GM12878 (cell line): Measurements from ENCODE around the gene ARL16. TPM values are rescaled to one million over a fixed set of nuclear protein-coding genes. Genes with fewer than 3 reads are reported as not detected.
A peak's percentile ranks its signal among the peaks of the same experiment; 100 is the strongest.

Experiments
- ATAC-seq: fragments of 200-7000 bp; cut with Tn5 transposase; 3 replicates; pipeline ENCODE4 v1.9.1; 2020; ENCODE audit warnings: mild to moderate bottlenecking, moderate library complexity
- BruUV-seq: library from RNA; stranded (reverse); fragments of 400-500 nt; replicated peaks from 2 replicates; lab custom pipeline; 2021; lab: Mats Ljungman, UMichigan
- CTCF ChIA-PET: fragments of 300-600 bp; sonication (Branson Sonifier 250); formaldehyde crosslinking; extraction: SDS; loops from one replicate; lab custom pipeline; 2021; ENCODE audit warnings: inconsistent platforms; lab: Yijun Ruan, JAX
- POLR2A ChIA-PET: fragments of 350-600 bp; formaldehyde crosslinking; extraction: SDS; loops from one replicate; lab custom pipeline; 2021; ENCODE audit warnings: inconsistent platforms; lab: Charles Lee
- RAD21 ChIA-PET: fragments of 300-600 bp; sonication (Branson Sonifier 250); formaldehyde crosslinking; loops from one replicate; lab custom pipeline; 2023; ENCODE audit warnings: antibody characterized with exemption; ENCODE audit not compliant: unreplicated experiment; lab: Charles Lee
- SMC1A ChIA-PET: fragments of 300-600 bp; sonication (Branson Sonifier 250); formaldehyde crosslinking; loops from one replicate; lab custom pipeline; 2023; ENCODE audit not compliant: unreplicated experiment, uncharacterized antibody; lab: Charles Lee
- DNase-seq: peaks from one replicate; pipeline ENCODE4 v3.0.0-alpha.2; 2011; ENCODE audit warnings: low read depth, low spot score
- FAIRE-seq: peaks from 3 replicates; lab custom pipeline; 2011; peaks lifted over from hg19 to GRCh38; lab: Jason Lieb, UNC
- H2AFZ ChIP-seq: 2 replicates; pipeline ENCODE4 v1.6.0; 2011; ENCODE audit warnings: low read depth, low read length, control low read depth; ENCODE audit not compliant: control insufficient read depth
- H3K27ac ChIP-seq: 2 replicates; pipeline ENCODE4 v1.5.1; 2011; ENCODE audit warnings: control low read depth; ENCODE audit not compliant: control insufficient read depth, insufficient read depth
- H3K27me3 ChIP-seq, 2 experiments: replicated peaks in 1 of 2; 2 replicates each; pipeline versions ENCODE4 v1.6.0 to v1.6.1; 2011; ENCODE audit warnings: low read length in 1 of 2; ENCODE audit not compliant: control insufficient read depth in 2 of 2, insufficient read depth in 2 of 2
- H3K36me3 ChIP-seq, 2 experiments: 2 replicates each; pipeline ENCODE4 v1.5.1; 2011; ENCODE audit warnings: low read length in 1 of 2; ENCODE audit not compliant: control insufficient read depth in 2 of 2, insufficient read depth in 2 of 2
- H3K4me1 ChIP-seq: 2 replicates; pipeline ENCODE4 v1.6.1; 2011; ENCODE audit warnings: mild to moderate bottlenecking, low read length, moderate library complexity, mixed read lengths; ENCODE audit not compliant: control insufficient read depth, insufficient read depth
- H3K4me2 ChIP-seq: 2 replicates; pipeline ENCODE4 v1.6.0; 2011; ENCODE audit warnings: control low read depth; ENCODE audit not compliant: control insufficient read depth, insufficient read depth
- H3K4me3 ChIP-seq: fragments of 200-600 bp; sonication (generic); 2 replicates; pipeline ENCODE4 v1.5.1; 2016
- H3K79me2 ChIP-seq: 2 replicates; pipeline ENCODE4 v1.6.0; 2011; ENCODE audit warnings: low read length; ENCODE audit not compliant: control insufficient read depth, insufficient read depth
- H3K9ac ChIP-seq: 2 replicates; pipeline ENCODE4 v1.8.0; 2011; ENCODE audit warnings: low read length, control low read depth, mixed read lengths; ENCODE audit not compliant: control insufficient read depth, insufficient read depth
- H3K9me3 ChIP-seq: replicated peaks from 3 replicates; pipeline ENCODE4 v1.5.1; 2011; ENCODE audit warnings: mild to moderate bottlenecking, low read length; ENCODE audit not compliant: control insufficient read depth, insufficient read depth
- H4K20me1 ChIP-seq: 2 replicates; pipeline ENCODE4 v1.6.0; 2011; ENCODE audit not compliant: control insufficient read depth, insufficient read depth
- BMI1 ChIP-seq: fragments of 450-650 bp; IDR thresholded peaks from 2 replicates; pipeline ENCODE4 v1.6.1; 2016; ENCODE audit warnings: mild to moderate bottlenecking, moderate library complexity, borderline replicate concordance
- KAT2A ChIP-seq: conservative IDR thresholded peaks from 2 replicates; pipeline ENCODE4 v1.6.1; 2011; ENCODE audit warnings: low read depth, low read length; ENCODE audit not compliant: control insufficient read depth
- POLR2A ChIP-seq: IDR thresholded peaks from 2 replicates; pipeline ENCODE4 v1.6.1; 2011; ENCODE audit warnings: low read depth, mild to moderate bottlenecking, low read length
- SIX5 ChIP-seq: IDR thresholded peaks from 2 replicates; pipeline ENCODE4 v1.6.1; 2011; ENCODE audit warnings: mild to moderate bottlenecking, low read depth, low read length, moderate library complexity; ENCODE audit not compliant: severe bottlenecking
- WGBS: methylation state at CpG from one replicate; pipeline ENCODE4 v1.1.6; 2016; ENCODE audit warnings: low lambda C conversion rate; ENCODE audit not compliant: insufficient replicate concordance, insufficient coverage; ENCODE audit errors: missing lambda C conversion rate; 5-methylcytosine and 5-hydroxymethylcytosine counted together
- in situ Hi-C: fragments of 300-500 bp; cut with MboI; formaldehyde crosslinking; loops from 9 replicates; pipeline ENCODE4 v1.14.3; 2018; ENCODE audit warnings: mixed read lengths
- intact Hi-C: fragments of 100-400 bp; cut with micrococcal nuclease; formaldehyde crosslinking; loops from one replicate; pipeline ENCODE4 v1.14.2; 2022; ENCODE audit not compliant: unreplicated experiment
- polyA plus RNA-seq, 11 experiments: library from polyadenylated mRNA; depleted of rRNA in 4 of 11; unstranded in 6 of 11; stranded (reverse) in 5 of 11; fragments of >200 nt; fragmentation: Nextera tagmentation in 4 of 11; fragmentation: Illumina TruSeq in 1 of 11; extraction: Ambion mirVana in 4 of 11; extraction: Trizol in 1 of 11; gene quantifications; 1 replicate in 1 of 11; 2 replicates in 10 of 11; pipeline versions ENCODE4 v1.2.1 to v1.2.3, GENCODE V29; 2011 to 2016; ENCODE audit warnings: inconsistent platforms in 2 of 11, missing spikeins in 2 of 11, low read depth in 1 of 11
- total RNA-seq, 4 experiments: library from RNA; depleted of rRNA in 3 of 4; stranded (reverse); fragments of >200 nt in 3 of 4; fragmentation: Illumina TruSeq in 1 of 4; extraction: Trizol in 1 of 4; gene quantifications; 2 replicates each; pipeline versions ENCODE4 v1.2.1 to v1.2.3, GENCODE V29; 2013 to 2021

The ARL16 gene
- total and polyA plus RNA-seq, 10 of the 15 experiments (the other 5 are each of a cell fraction or from before 2014, with no cell fraction given): 4.7 to 47.6 (median 30.9) TPM

GRCh38 chr17:81696218-81696941 is 12.8 kb upstream of the ARL16 start:
- intact Hi-C loops: no loop called here
- H3K79me2 ChIP-seq: peaks cover 3% of the 10 kb centered on the region
- DNase-seq: no peak
- CTCF ChIA-PET: no interaction called here
- TF ChIP-seq SIX5: no peak
- 0 out of 2 replicates have a peak, but pooled peaks have one; percentile 21 for TF ChIP-seq POLR2A
- TF ChIP-seq, all 136 proteins: peak for 1
- ChIA-PET SMC1A (no interaction called here), RAD21 (no interaction called here), POLR2A (no interaction called here)
- Histone ChIP-seq H3K36me3 (peaks cover 20 to 51% of the 10 kb centered on the region in 2 experiments; a peak in 3 of 4 replicates), H3K27ac (no peak overlapping the region), H3K4me3 (no peak overlapping the region), H3K9me3 (no peaks in the 10 kb centered on the region), H3K4me2 (no peak overlapping the region), H3K27me3 (no peaks in the 10 kb centered on the region), H3K9ac (no peak overlapping the region), H2AFZ (no peak overlapping the region), H4K20me1 (no peaks in the 10 kb centered on the region), H3K4me1 (peaks cover 3% of the 10 kb centered on the region)
- 98% methylated on average over 32 of the region's 40 CpGs for WGBS
- in situ Hi-C loops: no loop called here
- ATAC-seq (no peak), FAIRE-seq (no peak)
- BruUV-seq: no TSS peak

- FAIRE-seq: no peak
- no peaks in the 10 kb centered on the region; the same call in none of the 2 replicates for H3K79me2 ChIP-seq
- BruUV-seq: no TSS peak
- ChIA-PET RAD21 (no interaction called here), SMC1A (no interaction called here), POLR2A (no interaction called here), CTCF (no interaction called here)
- no peak overlapping the region for H3K4me3 ChIP-seq
- no peak for DNase-seq
- H4K20me1 ChIP-seq: no peaks in the 10 kb centered on the region
- no peak overlapping the region for H2AFZ ChIP-seq
- intact Hi-C loops (no loop called here), in situ Hi-C loops (no loop called here)
- no peak overlapping the region for H3K4me2 ChIP-seq
- 95% methylated on average over 22 of the region's 22 CpGs for WGBS
- peaks cover 19 to 48% of the 10 kb centered on the region in 2 experiments; a peak in 3 of 4 replicates for H3K36me3 ChIP-seq
- H3K27me3 ChIP-seq: no peaks in the 10 kb centered on the region
- no peak for ATAC-seq
- no peaks in the 10 kb centered on the region for H3K9me3 ChIP-seq
- TF ChIP-seq BMI1 (no peak), KAT2A (no peak), POLR2A (peak; percentile 46; the same call in 1 of the 2 replicates)
- H3K4me1 ChIP-seq: no peaks in the 10 kb centered on the region
- H3K27ac ChIP-seq: no peak overlapping the region
- no peak overlapping the region for H3K9ac ChIP-seq
Measured at GRCh38 chr17:81695801-81696200, 12.2 kb upstream of the ARL16 start.
